ENCODE measurements around the gene NAP1L4.

NAP1L4 gene

GRCh38 chr11:2995893-2996554 is 3.9 kb upstream of the NAP1L4 start:
- in situ Hi-C loops (cut with MboI; ENCODE audit: low sequenced_read_pairs) = no loop called here

- in situ Hi-C loops (cut with MboI; ENCODE audit: low sequenced_read_pairs) = no loop called here
Observed at GRCh38 chr11:2995031-2995561, 3.0 kb upstream of the NAP1L4 start.

GRCh38 chr11:2994336-2994730 is 2.2 kb upstream of the NAP1L4 start:
- in situ Hi-C loops (cut with MboI; ENCODE audit: low sequenced_read_pairs) = no loop called here

- in situ Hi-C loops (cut with MboI; ENCODE audit: low sequenced_read_pairs) = no loop called here
Observed at GRCh38 chr11:2992997-2993325, 832 bp upstream of the NAP1L4 start.

- in situ Hi-C loops (cut with MboI; ENCODE audit: low sequenced_read_pairs) = no loop called here
Observed at GRCh38 chr11:2991452-2992233, 486 bp downstream of the NAP1L4 start.

GRCh38 chr11:2990617-2991451 is 1.3 kb downstream of the NAP1L4 start:
- in situ Hi-C loops (cut with MboI; ENCODE audit: low sequenced_read_pairs) = no loop called here

GRCh38 chr11:2989551-2989950 is 2.6 kb downstream of the NAP1L4 start:
- in situ Hi-C loops (cut with MboI; ENCODE audit: low sequenced_read_pairs) = no loop called here

GRCh38 chr11:2989006-2989405 is 3.1 kb downstream of the NAP1L4 start:
- in situ Hi-C loops (cut with MboI; ENCODE audit: low sequenced_read_pairs) = no loop called here

GRCh38 chr11:2987881-2988861 is 4.0 kb downstream of the NAP1L4 start:
- in situ Hi-C loops (cut with MboI; ENCODE audit: low sequenced_read_pairs) = no loop called here

- in situ Hi-C loops (cut with MboI; ENCODE audit: low sequenced_read_pairs) = no loop called here
Observed at GRCh38 chr11:2983908-2984307, 8.2 kb downstream of the NAP1L4 start.

GRCh38 chr11:2982214-2982613 is 9.9 kb downstream of the NAP1L4 start:
- in situ Hi-C loops (cut with MboI; ENCODE audit: low sequenced_read_pairs) = no loop called here

GRCh38 chr11:2981130-2981529 is 11.0 kb downstream of the NAP1L4 start:
- in situ Hi-C loops (cut with MboI; ENCODE audit: low sequenced_read_pairs) = no loop called here

GRCh38 chr11:2980168-2980840 is 11.8 kb downstream of the NAP1L4 start:
- in situ Hi-C loops (cut with MboI; ENCODE audit: low sequenced_read_pairs) = no loop called here

- in situ Hi-C loops (cut with MboI; ENCODE audit: low sequenced_read_pairs) = no loop called here
Observed at GRCh38 chr11:2977113-2977512, 15.0 kb downstream of the NAP1L4 start.

- in situ Hi-C loops (cut with MboI; ENCODE audit: low sequenced_read_pairs) = no loop called here
Observed at GRCh38 chr11:2976294-2977063, 15.7 kb downstream of the NAP1L4 start.

- in situ Hi-C loops (cut with MboI; ENCODE audit: low sequenced_read_pairs) = no loop called here
Observed at GRCh38 chr11:2975594-2975993, 16.5 kb downstream of the NAP1L4 start.

- in situ Hi-C loops (cut with MboI; ENCODE audit: low sequenced_read_pairs) = no loop called here
Observed at GRCh38 chr11:2974272-2974671, 17.9 kb downstream of the NAP1L4 start.

- in situ Hi-C loops (cut with MboI; ENCODE audit: low sequenced_read_pairs) = no loop called here
Observed at GRCh38 chr11:2968341-2968900, 23.7 kb downstream of the NAP1L4 start.

GRCh38 chr11:2964782-2965181 is 27.3 kb downstream of the NAP1L4 start:
- in situ Hi-C loops (cut with MboI; ENCODE audit: low sequenced_read_pairs) = no loop called here
